Uterus (tissue), 2 donors: ENCODE measurements around the gene SSX5.

Experiments used
- CTCF ChIP-seq, 4 experiments: fragments of 200-600 bp in 2 of 4; fragments of 450-650 bp in 2 of 4; sonication (generic) in 2 of 4; IDR thresholded peaks; one replicate each; pipeline ENCODE4 v1.5.1; 2016 to 2019; ENCODE audit warnings: antibody characterized with exemption in 4 of 4, mild to moderate bottlenecking in 2 of 4, moderate library complexity in 1 of 4
- POLR2A ChIP-seq, 2 donors: fragments of 450-650 bp; IDR thresholded peaks; one replicate each; pipeline ENCODE4 v1.6.1; 2016; ENCODE audit warnings: antibody characterized with exemption in 2 of 2, mild to moderate bottlenecking in 1 of 2, moderate library complexity in 1 of 2

GRCh38 chrX:48153769-48154168 is 42.8 kb downstream of the SSX5 start:
- TF ChIP-seq POLR2A (IDR thresholded peaks at IDR 0.05), result no peak
- no peak for TF ChIP-seq CTCF (IDR thresholded peaks at IDR 0.05)
